Activated CD4-positive, alpha-beta T cell treated with anti-CD3 and anti-CD28 coated beads, Interleukin-2, amount 10 ng/mL, durations not matched to agents 24 days and 14 days (primary cell): ENCODE measurements around the gene JAZF1. TPM values are rescaled to one million over a fixed set of nuclear protein-coding genes. Genes with fewer than 3 reads are reported as not detected.

ENCODE experiments used
- DNase-seq: peaks from one replicate; pipeline ENCODE4 v3.0.0; 2022
- H3K27ac Mint-ChIP-seq: one replicate; pipeline ENCODE4 v1.8.0; 2022; ENCODE audit warnings: mild to moderate bottlenecking, mixed read lengths
- H3K27me3 Mint-ChIP-seq: one replicate; pipeline ENCODE4 v1.8.0; 2022; ENCODE audit warnings: mixed read lengths
- H3K36me3 Mint-ChIP-seq: one replicate; pipeline ENCODE4 v1.8.0; 2022; ENCODE audit warnings: low read depth, mild to moderate bottlenecking, mixed read lengths
- H3K4me1 Mint-ChIP-seq: one replicate; pipeline ENCODE4 v1.8.0; 2021; ENCODE audit warnings: mixed read lengths
- H3K4me3 Mint-ChIP-seq: one replicate; pipeline ENCODE4 v1.8.0; 2022; ENCODE audit warnings: mild to moderate bottlenecking, moderate library complexity, mixed read lengths
- H3K9me3 Mint-ChIP-seq: one replicate; pipeline ENCODE4 v1.8.0; 2021; ENCODE audit warnings: mixed read lengths
- intact Hi-C: fragments of 100-400 bp; cut with micrococcal nuclease; formaldehyde crosslinking; loops from one replicate; pipeline ENCODE4 v1.15.1; 2023
- total RNA-seq: library from RNA; stranded (reverse); gene quantifications from 2 replicates; pipeline ENCODE4 v1.2.3, GENCODE V29; 2022

The JAZF1 gene
- 4.2 and 4.4 TPM in 2 replicates for total RNA-seq

DNA sequence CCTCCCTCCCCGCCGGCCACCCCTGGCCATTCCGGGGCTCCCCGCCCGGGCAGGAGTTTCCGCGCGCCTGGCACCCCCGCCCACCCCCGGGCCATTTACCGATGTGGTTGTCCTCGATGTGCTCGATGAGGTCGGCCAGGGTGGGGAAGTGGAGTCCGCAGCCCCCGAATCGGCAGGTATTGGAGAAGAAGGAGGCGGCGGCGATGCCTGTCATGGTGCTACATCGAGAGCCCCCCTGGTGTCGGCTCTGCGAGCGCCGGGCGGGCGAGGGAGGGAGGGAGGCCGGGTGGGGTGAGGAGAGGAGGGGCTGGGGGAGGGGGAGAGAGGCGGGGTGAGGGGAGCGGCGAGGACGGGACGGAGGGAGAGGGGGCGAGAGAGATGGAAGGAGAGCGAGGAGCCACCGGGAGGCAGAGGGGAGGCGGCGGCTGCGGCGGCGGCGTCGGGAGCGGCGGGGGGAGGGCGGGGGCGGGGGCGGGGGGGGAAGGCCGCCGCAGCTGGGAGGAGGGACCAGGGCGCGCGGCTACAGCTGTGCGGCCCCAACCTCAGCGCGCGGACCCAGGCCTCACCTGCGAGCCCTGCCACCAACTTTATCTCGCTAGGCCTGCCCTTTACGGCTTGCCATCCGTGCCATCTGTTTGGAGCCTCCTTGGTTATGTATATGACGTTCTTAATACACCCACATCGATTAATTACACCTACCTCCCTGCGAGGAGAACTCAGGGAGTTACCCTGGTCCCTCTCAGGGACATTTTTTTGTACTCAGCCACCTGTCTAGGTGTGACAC lies at the start of gene JAZF1:
Gene JAZF1 (minus strand): TSS at position 432 of the 784 bp plus-strand sequence.
- H3K4me3 Mint-ChIP-seq = peak within 1 kb of the TSS; percentile 78

DNA sequence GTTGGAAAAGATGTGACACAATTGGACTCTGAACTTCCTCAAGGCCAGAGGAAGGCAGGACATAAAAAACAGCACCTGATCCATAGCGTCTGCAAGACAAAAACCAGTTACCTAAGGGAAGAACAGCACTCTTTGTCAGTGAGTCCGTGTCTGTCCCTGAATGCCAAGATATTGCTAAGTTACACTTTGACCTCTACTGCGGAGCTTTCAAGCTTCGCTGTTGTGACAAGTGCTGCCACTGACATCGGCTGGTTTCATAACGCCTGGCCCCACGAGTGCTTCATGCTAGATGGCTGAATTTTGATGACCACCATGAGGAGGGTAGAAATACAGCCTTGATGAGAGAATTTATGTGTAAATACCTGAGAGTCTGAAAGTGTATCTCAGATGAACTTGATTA lies 49.7 kb upstream of the JAZF1 start:
- Mint-ChIP-seq H3K27ac (no peak overlapping the region), H3K4me3 (no peak overlapping the region)
- intact Hi-C loops = no loop called here

More for the DNA sequence above, at the start of gene JAZF1:
- Mint-ChIP-seq H3K27ac (peak within 1 kb of the TSS; percentile 78), H3K27me3 (peaks cover 53% of the 10 kb centered on the region), H3K4me1 (peaks cover 17% of the 10 kb centered on the region), H3K36me3 (no peaks in the 10 kb centered on the region), H3K9me3 (no peaks in the 10 kb centered on the region)
- intact Hi-C loops = no loop called here
- peak; percentile 77 for DNase-seq

DNA sequence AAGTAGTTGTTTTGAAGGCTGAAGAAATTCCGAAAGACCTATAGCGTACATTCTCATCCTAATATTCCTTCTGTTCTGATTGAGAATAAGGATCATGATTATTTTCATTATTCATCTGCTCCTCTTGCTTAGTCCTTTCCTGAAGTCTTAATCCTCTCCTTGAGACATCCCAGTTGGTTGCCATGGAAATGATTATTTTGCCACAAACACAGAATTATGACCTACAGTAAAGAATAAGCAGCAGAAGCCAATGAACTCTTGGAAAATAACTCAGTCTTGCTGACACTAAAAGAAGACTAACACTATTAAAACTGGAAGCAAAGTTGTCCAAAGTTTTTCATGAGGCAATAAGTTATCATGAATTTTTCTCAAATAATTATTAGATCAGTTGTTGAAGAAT lies 47.8 kb upstream of the JAZF1 start:
- Mint-ChIP-seq H3K27me3 (peaks cover 31% of the 10 kb centered on the region), H3K4me3 (no peak overlapping the region), H3K36me3 (no peaks in the 10 kb centered on the region), H3K9me3 (no peaks in the 10 kb centered on the region), H3K4me1 (no peaks in the 10 kb centered on the region), H3K27ac (no peak overlapping the region)
- intact Hi-C loops = no loop called here
- no peak for DNase-seq

More for the DNA sequence above, 49.7 kb upstream of the JAZF1 start:
- Mint-ChIP-seq H3K4me1 (no peaks in the 10 kb centered on the region), H3K36me3 (no peaks in the 10 kb centered on the region), H3K27me3 (peaks cover 32% of the 10 kb centered on the region), H3K9me3 (no peaks in the 10 kb centered on the region)
- no peak for DNase-seq

DNA sequence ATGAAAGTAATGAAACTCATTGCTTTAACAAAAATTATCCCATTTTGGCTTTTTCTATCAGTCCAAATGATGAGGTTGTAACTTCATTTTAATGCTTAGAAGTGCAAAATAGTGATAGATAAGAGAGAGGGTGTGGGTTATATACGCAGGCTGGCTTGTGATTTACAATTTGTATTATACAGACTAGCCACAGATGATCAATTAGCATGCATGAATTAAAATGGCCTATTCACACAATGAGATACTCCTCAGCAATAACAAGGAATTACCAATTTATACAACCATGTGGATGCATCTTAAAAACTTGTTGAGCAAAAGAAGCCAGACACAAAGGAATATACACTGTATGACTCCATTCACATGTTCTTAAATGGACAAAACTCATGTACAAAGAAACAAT lies 45.4 kb upstream of the JAZF1 start:
- intact Hi-C loops = no loop called here
- Mint-ChIP-seq H3K27me3 (peaks cover 23% of the 10 kb centered on the region), H3K9me3 (no peaks in the 10 kb centered on the region), H3K4me3 (no peak overlapping the region), H3K36me3 (no peaks in the 10 kb centered on the region), H3K27ac (no peak overlapping the region), H3K4me1 (no peaks in the 10 kb centered on the region)
- no peak for DNase-seq

DNA sequence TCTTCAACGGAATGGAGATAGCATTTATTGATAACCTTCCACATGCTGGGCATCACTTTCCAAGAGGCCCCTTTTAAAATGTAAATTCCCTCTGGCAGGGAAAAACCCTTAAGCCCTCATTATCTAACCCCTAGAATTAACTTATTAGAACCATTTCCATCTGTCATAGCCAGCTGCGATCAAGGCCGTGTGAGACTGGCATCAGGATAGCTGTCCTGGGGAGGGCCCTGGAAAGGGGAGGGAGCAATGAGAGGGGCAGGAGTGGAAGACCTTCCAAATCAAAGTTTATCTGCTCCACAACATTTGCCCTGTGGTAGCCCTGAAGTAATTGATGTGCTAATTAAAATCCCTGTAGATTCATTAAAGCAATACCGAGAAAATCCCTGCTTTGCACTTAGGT lies 45.0 kb upstream of the JAZF1 start:
- no peak for DNase-seq
- H3K36me3 Mint-ChIP-seq = no peaks in the 10 kb centered on the region
- H3K27me3 Mint-ChIP-seq = peaks cover 27% of the 10 kb centered on the region
- no peaks in the 10 kb centered on the region for H3K4me1 Mint-ChIP-seq
- no peak overlapping the region for H3K4me3 Mint-ChIP-seq
- H3K27ac Mint-ChIP-seq = no peak overlapping the region
- H3K9me3 Mint-ChIP-seq = no peaks in the 10 kb centered on the region
- intact Hi-C loops = no loop called here

DNA sequence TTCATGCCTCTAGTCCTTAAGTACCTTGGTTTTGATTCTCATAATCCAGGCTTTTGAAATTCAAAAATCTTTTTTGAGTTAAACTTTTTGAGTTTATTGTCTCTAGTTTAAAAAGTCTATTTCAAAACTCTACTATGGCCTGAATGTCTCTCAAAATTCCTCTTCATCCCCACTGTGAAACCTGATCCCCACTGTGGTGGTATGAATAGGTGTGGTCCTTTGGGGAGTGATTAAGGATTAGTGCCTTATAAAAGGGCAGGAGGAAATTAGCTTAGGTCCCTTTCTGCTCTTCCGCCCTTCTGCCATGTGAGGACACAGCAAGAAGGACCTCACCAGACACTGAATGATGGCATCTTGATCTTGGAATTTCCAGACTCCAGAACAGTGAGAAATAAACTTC lies 44.1 kb upstream of the JAZF1 start:
- Mint-ChIP-seq H3K27ac (no peak overlapping the region), H3K9me3 (no peaks in the 10 kb centered on the region), H3K27me3 (peaks cover 26% of the 10 kb centered on the region), H3K4me3 (no peak overlapping the region), H3K36me3 (no peaks in the 10 kb centered on the region), H3K4me1 (no peaks in the 10 kb centered on the region)
- intact Hi-C loops = no loop called here
- no peak for DNase-seq

DNA sequence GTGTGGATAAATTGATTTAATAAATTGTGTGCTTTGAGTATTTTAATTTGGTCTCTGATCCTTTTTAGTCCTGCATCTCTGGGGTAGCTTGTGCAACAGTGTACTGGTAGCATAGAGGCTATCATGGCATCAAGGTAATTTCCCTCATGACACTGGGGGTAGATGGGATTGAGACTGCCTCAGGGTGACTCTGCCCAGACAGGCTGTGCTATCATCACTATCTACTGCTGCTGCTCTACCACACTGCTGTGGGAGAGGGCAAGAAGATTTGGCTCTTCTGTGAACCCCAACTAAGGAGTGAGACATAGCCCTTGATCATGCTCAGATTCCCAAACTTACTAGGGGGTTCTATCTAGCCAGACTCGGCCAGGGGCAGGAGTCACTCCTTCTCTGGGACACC lies 43.6 kb upstream of the JAZF1 start:
- no peak for DNase-seq
- intact Hi-C loops = no loop called here
- Mint-ChIP-seq H3K9me3 (no peaks in the 10 kb centered on the region), H3K4me1 (no peaks in the 10 kb centered on the region), H3K4me3 (no peak overlapping the region), H3K27me3 (peaks cover 31% of the 10 kb centered on the region), H3K27ac (no peak overlapping the region), H3K36me3 (no peaks in the 10 kb centered on the region)

DNA sequence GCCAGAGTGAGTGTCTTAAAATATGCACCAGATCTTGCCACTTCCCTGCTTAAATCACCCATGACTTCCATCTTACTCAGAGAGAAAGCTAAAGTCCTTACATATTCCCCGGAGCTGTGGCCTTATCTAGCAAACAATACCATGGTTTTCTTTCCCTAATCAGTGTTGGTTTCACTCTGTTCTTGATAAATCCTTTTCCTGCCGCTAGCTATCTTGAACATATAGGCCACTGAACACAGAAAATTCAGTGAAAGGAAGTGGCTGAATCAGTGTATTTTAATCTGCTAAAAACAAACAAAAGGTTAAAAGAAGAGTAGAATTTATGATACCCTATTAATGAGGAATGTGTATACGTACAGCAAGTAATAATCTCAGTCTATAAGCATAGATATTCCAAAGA lies 42.0 kb upstream of the JAZF1 start:
- Mint-ChIP-seq H3K27ac (no peak overlapping the region), H3K4me3 (no peak overlapping the region), H3K36me3 (no peaks in the 10 kb centered on the region), H3K4me1 (no peaks in the 10 kb centered on the region), H3K27me3 (peaks cover 36% of the 10 kb centered on the region), H3K9me3 (no peaks in the 10 kb centered on the region)
- intact Hi-C loops = no loop called here
- DNase-seq = no peak

DNA sequence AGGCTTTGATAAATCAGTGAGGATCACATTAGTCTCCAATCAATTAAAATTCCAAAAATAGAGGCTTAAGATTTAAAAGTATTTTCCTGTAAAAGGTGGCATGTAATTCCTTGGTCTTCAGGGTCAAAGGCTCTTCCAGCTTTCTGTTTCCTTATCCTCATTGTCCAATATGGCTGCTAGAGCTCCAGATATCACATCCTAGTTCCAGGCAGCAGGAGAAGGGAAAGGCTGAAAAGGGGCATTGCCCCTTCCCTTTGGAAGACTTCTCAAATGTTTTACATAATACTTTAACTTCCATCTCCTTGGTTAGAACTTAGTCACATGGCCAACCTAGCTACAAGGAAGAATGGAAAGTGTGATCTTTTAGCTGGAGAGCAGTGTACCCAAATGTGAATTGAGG lies 39.2 kb upstream of the JAZF1 start:
- Mint-ChIP-seq H3K27me3 (peaks cover 34% of the 10 kb centered on the region), H3K4me3 (no peak overlapping the region), H3K36me3 (no peaks in the 10 kb centered on the region), H3K9me3 (no peaks in the 10 kb centered on the region), H3K4me1 (no peaks in the 10 kb centered on the region), H3K27ac (no peak overlapping the region)
- DNase-seq = no peak
- intact Hi-C loops = no loop called here

DNA sequence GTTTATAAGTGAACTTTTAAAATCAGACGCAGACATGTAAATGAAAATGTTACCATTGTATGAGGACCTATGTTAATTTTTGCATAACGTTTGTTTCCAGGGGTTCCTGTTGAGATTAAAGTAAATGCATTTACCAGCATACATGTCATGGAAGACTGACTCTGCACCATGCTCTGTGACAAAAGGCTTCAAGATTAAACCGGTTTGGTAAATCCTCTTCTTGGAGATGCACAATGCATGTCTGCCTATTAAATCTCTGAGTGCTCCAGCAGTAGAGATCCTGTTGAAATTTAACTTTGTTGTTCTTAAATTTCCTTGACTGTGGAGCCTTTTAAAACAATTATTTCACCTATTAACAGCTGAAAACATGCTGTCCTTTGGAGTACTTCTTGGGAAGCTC lies 36.5 kb upstream of the JAZF1 start:
- no peak overlapping the region for H3K27ac Mint-ChIP-seq
- DNase-seq = no peak
- peaks cover 31% of the 10 kb centered on the region for H3K27me3 Mint-ChIP-seq
- peaks cover under 1% of the 10 kb centered on the region for H3K9me3 Mint-ChIP-seq
- intact Hi-C loops = no loop called here
- H3K36me3 Mint-ChIP-seq = no peaks in the 10 kb centered on the region
- no peak overlapping the region for H3K4me3 Mint-ChIP-seq
- no peaks in the 10 kb centered on the region for H3K4me1 Mint-ChIP-seq

DNA sequence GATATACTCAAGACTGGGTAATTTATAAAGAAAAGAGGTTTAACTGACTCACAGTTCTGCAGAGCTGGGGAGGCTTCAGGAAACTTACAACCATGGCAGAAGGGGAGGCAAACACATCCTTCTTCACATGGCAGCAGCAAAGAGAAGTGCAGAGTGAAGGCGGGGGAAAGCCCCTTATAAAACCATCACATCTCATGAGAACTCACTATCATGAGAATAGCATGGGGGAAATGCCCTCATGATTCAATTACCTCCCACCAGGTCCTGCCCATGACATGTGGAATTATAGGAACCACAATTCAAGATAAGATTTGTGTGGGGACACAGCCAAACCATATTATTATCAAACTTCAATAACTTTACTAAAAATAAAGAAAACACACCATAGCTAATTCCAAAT lies 30.4 kb upstream of the JAZF1 start:
- Mint-ChIP-seq H3K27ac (no peak overlapping the region), H3K9me3 (peaks cover 14% of the 10 kb centered on the region), H3K4me3 (no peak overlapping the region), H3K27me3 (peaks cover 6% of the 10 kb centered on the region), H3K4me1 (peaks cover 15% of the 10 kb centered on the region), H3K36me3 (no peaks in the 10 kb centered on the region)
- no peak for DNase-seq
- intact Hi-C loops = no loop called here

DNA sequence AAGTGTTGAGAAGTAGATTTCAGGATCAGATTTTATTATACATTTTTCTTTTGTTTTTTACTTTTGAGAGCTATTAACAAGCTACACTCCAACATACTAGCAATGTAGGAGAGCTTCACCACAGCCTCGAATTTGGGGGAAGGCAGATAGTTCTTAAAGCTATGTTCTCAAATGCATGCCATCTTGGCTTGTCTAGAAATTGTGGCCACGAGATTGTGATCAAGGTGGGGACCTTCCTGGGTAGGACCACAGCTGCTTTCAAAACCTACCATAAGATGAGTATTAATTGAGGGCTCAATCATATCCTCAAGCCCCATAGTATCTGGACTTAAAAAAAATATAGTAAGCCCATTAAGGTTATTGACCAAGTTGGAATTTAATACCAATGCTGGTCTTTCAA lies 27.9 kb upstream of the JAZF1 start:
- H3K4me3 Mint-ChIP-seq = no peak overlapping the region
- no peaks in the 10 kb centered on the region for H3K36me3 Mint-ChIP-seq
- intact Hi-C loops = loop anchor here (1.0 kb wide), 1 partner anchor 49 kb away; no protein-coding TSS in a partner anchor
- no peak for DNase-seq
- H3K4me1 Mint-ChIP-seq = peaks cover 15% of the 10 kb centered on the region
- peaks cover 7% of the 10 kb centered on the region for H3K27me3 Mint-ChIP-seq
- peaks cover 14% of the 10 kb centered on the region for H3K9me3 Mint-ChIP-seq
- H3K27ac Mint-ChIP-seq = no peak overlapping the region

DNA sequence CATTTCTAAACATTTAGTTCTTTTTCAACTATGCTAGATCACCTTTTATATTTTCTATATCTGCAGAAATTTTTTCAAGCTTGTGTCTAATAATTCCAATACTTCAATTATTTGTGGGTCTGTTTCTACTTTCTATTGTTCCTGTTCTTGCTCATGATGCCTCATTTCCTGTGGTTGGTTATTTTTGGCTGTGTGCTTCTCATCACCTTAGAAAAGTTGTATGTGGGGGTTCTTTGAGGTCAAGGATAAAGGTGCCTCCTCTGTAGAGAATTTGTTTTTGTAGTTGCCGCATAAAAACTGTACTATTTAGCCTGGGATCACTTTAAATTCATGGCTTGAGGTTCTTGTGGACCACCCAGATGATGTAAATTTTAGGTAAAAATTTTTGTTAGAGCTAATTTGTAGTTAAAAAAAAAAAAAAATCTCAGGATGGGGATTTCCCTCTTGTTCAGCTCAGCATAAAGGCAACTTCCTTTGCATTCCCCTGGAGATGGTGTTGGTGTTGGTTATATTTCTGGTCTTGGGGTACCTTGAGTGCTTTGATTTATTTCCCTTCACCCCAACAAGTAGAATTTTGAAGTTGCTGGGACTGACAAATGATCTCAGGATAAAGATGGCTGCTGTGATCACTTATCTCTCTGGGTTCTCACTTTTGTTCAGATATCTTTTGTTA lies 27.0 kb upstream of the JAZF1 start:
- Mint-ChIP-seq H3K4me3 (no peak overlapping the region), H3K27me3 (peaks cover 7% of the 10 kb centered on the region), H3K27ac (no peak overlapping the region), H3K4me1 (peaks cover 15% of the 10 kb centered on the region), H3K36me3 (no peaks in the 10 kb centered on the region), H3K9me3 (peaks cover 14% of the 10 kb centered on the region)
- peak; percentile 53 for DNase-seq
- intact Hi-C loops = loop anchor here (1.0 to 2.0 kb wide), 3 partner anchors 31 to 52 kb away; no protein-coding TSS in a partner anchor

DNA sequence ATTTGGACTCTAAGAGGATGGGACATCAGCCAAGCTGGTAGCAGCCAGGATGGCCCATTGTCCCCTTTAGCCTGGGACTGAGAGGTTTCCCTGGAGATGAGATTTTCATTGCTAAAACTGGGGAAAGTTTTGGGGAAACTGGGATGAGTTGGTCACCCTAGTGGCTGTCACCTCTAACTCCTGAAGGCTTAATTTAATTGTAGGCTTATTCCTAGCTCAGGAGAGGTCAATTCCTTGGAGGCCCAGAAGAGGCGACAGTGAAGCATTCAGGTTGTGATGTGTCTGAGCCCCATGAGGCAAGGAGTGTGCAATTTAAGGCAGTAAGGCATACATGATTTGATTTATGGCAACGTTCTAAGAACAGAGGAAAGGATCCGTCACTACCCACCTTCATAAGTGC lies 24.9 kb upstream of the JAZF1 start:
- Mint-ChIP-seq H3K4me1 (peaks cover 15% of the 10 kb centered on the region), H3K27ac (no peak overlapping the region), H3K27me3 (peaks cover 14% of the 10 kb centered on the region), H3K9me3 (peaks cover 6% of the 10 kb centered on the region), H3K36me3 (no peaks in the 10 kb centered on the region), H3K4me3 (no peak overlapping the region)
- intact Hi-C loops = no loop called here
- no peak for DNase-seq
